AG08395 (cell line): Measurements from ENCODE around the gene MAPK4.
"Not testable (repeated sequence)": the region's sequence is repeated elsewhere in the genome, so short reads cannot be mapped to it uniquely, and the experiment has no call there.

Source experiments
- DNase-seq: peaks from one replicate; pipeline ENCODE4 v3.0.0; 2012; ENCODE audit warnings: mixed read lengths, low spot score

The MAPK4 gene

GRCh38 chr18:50751947-50752346 lies 192.1 kb downstream of the MAPK4 start:
- DNase-seq = no peak

GRCh38 chr18:50753311-50753710 lies 193.4 kb downstream of the MAPK4 start:
- DNase-seq = no peak

DNA sequence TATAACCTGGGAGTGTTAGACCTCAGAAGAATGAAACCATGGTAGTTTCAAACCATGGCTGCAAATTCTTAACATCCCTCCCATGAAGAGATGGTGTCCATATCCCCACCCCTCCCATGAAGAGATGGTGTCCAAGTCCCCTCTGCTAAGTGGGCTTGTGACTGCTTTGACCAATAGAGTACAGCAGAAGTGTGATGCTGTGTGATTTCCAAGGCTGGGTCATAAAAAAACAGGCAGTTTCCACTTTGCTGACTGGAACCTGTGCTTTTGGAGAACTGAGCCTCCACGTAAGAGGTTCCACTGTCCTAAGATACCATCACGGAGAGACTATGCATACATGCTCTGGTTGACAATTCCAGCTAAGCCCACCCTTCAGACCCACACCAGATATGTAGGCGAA lies 194.4 kb downstream of the MAPK4 start:
- DNase-seq = no peak

DNA sequence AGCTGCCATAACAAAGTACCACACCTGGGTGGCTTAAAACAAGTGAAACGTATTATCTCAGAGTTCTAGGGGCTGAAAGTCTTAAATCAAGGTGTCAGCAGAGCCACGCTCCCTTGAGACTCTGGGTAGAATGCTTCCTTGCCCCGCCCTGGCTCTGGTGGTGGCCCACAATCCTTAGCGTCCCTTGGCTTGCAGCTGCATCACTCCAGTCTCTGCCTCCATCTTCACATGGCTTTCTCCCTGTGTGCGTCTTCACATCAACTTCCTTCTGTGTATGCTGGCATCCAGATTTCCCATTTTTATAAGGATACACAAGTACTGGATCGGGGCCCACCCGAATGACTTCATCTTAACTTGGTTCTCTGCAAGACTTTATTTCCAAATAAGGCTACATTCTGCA lies 197.5 kb downstream of the MAPK4 start:
- no peak for DNase-seq

GRCh38 chr18:50769463-50769862 lies 209.6 kb downstream of the MAPK4 start:
- DNase-seq = no peak

- no peak for DNase-seq
Measured at GRCh38 chr18:50775207-50775606, 215.3 kb downstream of the MAPK4 start.

DNA sequence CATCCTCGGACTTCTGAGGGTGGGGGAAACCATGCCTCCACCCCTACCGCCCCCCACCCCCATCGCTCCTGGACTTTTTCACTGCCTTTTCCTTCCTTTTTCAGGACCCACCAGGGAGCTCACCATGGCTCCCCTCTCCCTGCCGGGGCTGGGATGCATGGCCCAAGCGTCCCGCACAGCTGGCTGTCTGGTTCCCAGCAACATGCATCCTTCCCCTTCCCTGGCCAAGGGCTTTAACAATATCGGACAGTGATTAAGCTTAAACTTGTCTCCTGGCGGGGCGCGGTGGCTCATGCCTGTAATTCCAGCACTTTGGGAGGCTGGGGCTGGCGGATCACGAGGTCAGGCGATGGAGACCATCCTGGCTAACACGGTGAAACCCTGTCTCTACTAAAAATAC lies 215.8 kb downstream of the MAPK4 start:
- no peak for DNase-seq

DNA sequence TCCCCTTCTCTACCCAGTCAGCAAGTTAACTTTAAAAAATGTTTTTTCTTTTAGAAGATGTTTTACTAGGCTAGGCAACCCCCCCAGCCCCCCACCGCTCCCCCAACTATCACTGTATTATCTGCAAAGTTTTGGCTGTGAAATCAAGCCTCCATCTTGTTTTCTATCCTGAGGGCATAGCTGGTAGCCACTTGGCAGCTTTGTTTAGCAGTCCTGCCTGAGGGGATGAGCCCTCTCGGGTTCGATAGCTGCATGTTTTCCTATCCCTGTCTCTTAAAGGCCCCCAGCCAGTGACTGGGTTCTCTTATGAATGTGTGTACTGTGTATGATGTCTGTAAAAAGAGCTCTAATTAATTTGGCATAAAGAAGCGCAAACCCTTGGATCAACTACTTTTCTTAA lies 216.5 kb downstream of the MAPK4 start:
- no peak for DNase-seq

DNA sequence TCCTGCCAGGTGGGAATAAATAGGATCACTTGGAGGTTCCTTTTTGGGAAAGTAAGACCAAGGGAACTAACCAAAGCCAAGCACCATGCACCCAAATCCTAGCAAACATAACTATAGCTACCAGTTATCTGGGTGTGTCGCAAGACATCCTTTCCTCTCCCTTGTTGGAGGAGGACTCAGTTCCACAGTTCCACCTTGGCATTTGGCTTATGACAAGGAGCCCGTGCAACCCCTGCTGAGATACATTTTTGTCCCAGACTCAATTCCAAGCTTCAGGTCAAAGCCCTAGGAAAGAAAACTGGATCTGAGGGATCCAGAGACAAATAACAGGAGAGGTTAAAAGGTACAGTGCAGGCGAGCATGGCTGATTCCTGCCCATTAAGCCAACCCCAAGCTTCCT lies 219.1 kb downstream of the MAPK4 start:
- DNase-seq = not testable (repeated sequence)
